GM20431 (cell line): ENCODE data around the gene TPM2.

Source experiments
- in situ Hi-C: fragments of 300-500 bp; cut with MseI, MboI; formaldehyde crosslinking; loops from one replicate; pipeline ENCODE4 v1.15.0; 2020; ENCODE audit warnings: low sequenced_read_pairs; ENCODE audit not compliant: unreplicated experiment

Gene TPM2

GRCh38 chr9:35689542-35690293 is at the start of gene TPM2:
TSS of gene TPM2 (minus strand) at chr9:35689925. CDS start at chr9:35689817, 108 bp downstream.
- in situ Hi-C loops = no loop called here

GRCh38 chr9:35738924-35739323 is 49.2 kb upstream of the TPM2 start:
- in situ Hi-C loops = no loop called here

DNA sequence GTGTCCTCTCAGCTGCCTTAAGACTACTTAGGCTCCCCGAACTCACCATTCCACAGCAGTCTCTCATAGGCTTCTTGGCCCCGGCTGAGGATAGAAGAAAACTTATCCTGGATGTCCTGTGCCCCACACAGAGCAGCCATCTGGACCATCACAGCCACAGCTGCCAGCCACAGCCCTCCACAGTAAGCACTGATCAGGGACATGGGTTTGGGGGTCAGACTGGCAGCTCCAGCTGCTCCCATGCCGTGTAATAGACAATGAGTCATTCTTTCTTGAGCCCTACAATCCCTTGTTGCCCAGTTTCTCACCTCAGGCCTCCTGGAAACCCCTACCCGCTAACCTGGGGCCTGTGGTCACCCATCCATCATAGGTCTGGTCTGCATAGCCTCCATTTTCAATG is 48.5 kb upstream of the TPM2 start:
- in situ Hi-C loops = no loop called here

DNA sequence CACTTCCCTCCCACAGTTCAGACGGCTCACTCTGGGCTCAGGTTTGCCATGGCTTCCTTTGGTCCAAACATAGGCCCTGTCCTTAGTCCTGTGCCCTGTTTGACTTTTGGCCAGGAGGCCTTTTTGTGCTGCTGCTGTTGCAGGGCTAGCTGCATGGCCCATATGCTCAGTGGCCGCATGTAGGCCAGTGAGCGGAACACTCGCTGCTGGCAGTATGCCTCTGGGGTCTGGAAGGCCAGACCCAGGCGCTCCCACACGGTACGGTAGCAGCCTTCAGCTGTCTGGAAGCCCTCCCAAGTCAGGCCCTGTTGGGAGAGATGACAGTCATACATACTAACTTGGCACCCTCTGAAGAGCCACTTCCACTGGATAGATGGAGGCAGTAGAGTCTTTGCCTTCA is 47.4 kb upstream of the TPM2 start:
- in situ Hi-C loops = no loop called here

- in situ Hi-C loops = no loop called here
Observed at GRCh38 chr9:35736201-35736633, 46.5 kb upstream of the TPM2 start.

- in situ Hi-C loops = no loop called here
Observed at GRCh38 chr9:35734096-35734495, 44.4 kb upstream of the TPM2 start.

GRCh38 chr9:35732800-35733541 is 43.2 kb upstream of the TPM2 start:
- in situ Hi-C loops = no loop called here

- in situ Hi-C loops = no loop called here
Observed at GRCh38 chr9:35732185-35732799, 42.6 kb upstream of the TPM2 start, which contains the start of the genes CREB3 and TLN1. TSS of gene CREB3 (plus strand) at chr9:35732666. CDS start at chr9:35732773, 107 bp downstream. TSS of gene TLN1 (minus strand) at chr9:35732195. CDS start at chr9:35725694, 6,501 bp downstream.

GRCh38 chr9:35731415-35732184 is 41.9 kb upstream of the TPM2 start:
- in situ Hi-C loops = no loop called here

- in situ Hi-C loops = no loop called here
Observed at GRCh38 chr9:35730486-35730854, 40.7 kb upstream of the TPM2 start.

GRCh38 chr9:35729700-35730485 is 40.2 kb upstream of the TPM2 start:
- in situ Hi-C loops = no loop called here

DNA sequence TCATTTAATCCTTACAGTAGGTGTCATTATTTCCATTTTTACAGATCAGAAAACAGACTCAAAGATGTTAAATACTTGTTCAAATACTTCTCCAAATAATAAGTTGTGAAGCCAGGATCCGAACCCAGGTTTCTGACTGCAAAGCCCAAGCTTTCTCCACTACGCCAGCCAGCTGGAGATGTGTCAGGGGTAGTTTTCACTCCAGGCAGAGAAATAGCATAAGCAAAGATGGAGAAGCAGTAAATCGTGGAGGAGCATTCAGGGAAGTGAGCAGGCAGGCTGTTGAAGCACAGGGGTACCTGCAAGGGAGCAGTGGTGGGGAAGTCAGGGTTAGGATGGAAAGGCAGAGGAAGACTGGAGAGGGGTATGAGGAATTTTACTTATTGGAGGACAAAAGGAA is 39.4 kb upstream of the TPM2 start:
- in situ Hi-C loops = no loop called here

- in situ Hi-C loops = no loop called here
Observed at GRCh38 chr9:35728041-35728971, 38.6 kb upstream of the TPM2 start.

- in situ Hi-C loops = no loop called here
Observed at GRCh38 chr9:35727676-35728040, 37.9 kb upstream of the TPM2 start.

GRCh38 chr9:35726931-35727330 is 37.2 kb upstream of the TPM2 start:
- in situ Hi-C loops = no loop called here

- in situ Hi-C loops = no loop called here
Observed at GRCh38 chr9:35725362-35725761, 35.6 kb upstream of the TPM2 start.

DNA sequence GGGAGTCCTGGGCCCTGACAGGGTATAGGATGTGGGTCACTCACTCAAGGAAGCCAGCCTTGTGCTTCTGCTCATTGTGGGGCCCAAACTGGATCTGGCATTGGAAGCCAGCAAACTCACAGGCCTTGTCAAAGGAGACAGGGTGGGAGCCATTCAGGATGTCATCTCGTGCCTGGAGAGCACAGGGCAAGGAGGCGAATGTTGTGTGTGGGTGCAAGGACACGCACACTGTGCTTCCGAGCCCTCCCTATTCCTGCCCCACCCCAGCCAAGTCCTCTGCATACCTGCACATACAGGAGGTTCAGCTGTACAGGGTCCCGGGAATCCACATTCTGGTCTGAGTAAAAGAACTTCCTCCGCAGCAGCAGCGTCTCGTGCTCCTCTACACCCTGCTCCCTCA is 34.2 kb upstream of the TPM2 start:
- in situ Hi-C loops = no loop called here

DNA sequence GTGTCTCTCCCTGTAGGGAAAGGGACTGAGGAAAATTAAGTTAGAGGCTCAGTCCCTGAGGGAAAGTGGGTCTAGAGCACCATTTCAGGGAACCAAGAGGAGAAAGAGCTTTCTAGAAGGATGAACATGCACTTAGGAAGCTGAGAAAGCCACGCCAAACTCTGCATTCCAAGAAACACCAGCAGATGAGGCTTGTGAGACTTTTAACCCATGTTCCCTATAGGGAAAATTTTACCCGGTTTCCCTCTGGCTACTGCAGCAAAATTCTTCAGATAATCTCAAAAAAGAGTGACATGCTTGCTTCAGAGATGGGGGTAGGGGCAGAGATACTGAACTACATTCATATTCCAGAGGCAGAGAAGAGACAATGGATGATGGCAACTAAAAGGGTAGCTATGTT is 33.7 kb upstream of the TPM2 start:
- in situ Hi-C loops = no loop called here

DNA sequence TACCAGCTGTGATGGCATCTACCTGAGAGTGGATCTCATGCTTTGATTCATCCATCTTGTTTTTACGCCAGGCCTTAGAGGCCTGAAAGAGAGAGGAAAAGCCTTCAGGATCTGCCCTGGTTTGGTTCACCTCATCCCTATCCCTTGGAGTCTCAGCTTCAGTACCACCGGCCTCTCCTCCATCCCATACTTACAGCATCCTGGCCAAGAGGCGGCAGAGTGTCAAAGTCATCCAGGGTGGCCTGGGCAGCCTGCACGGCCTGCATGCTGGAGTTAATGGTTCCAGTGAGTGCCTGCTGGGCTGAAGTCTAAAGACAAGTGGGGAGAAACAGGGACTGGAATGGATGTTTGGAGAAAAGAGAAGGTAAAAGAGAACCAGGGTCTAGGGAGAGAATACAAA is 29.8 kb upstream of the TPM2 start:
- in situ Hi-C loops = no loop called here
